T47D (cell line): ENCODE data around the gene TMPRSS15.

Experiments used
- DNase-seq, 2 experiments: peaks; one replicate each; pipeline versions ENCODE4 v3.0.0 to v3.0.0-alpha.2; 2011 to 2012; ENCODE audit warnings: low read depth in 1 of 2, low spot score in 1 of 2
- JUND ChIP-seq: IDR thresholded peaks from 2 replicates; pipeline ENCODE4 v1.6.1; 2012; ENCODE audit warnings: low read depth
- in situ Hi-C: cut with HindIII; loops from 2 replicates; pipeline ENCODE4 v1.10.0; 2016; ENCODE audit warnings: low sequenced_read_pairs, low pct_unique_long_range_greater_than_20kb

Gene TMPRSS15

DNA sequence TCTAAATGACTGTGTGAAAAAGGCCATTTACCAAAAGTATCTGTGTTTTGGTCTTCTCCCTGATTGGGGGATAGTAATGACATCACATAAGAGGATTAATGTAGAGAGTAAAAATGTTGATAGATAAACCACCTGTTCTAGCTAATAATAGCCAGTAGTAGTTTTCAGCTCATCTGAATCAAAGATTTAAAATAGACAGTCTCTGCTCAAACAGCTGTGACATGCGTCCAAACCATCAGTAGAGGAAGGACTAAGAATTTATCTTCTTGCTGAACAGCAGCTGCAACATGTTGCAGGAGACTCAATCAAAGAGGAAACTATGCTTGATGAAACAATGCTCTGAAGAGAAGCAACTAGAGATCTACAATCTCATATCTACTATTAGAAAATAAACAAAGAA lies 21.4 kb downstream of the TMPRSS15 start:
- TF ChIP-seq JUND: no peak
- no peak for DNase-seq
- in situ Hi-C loops: no loop called here

DNA sequence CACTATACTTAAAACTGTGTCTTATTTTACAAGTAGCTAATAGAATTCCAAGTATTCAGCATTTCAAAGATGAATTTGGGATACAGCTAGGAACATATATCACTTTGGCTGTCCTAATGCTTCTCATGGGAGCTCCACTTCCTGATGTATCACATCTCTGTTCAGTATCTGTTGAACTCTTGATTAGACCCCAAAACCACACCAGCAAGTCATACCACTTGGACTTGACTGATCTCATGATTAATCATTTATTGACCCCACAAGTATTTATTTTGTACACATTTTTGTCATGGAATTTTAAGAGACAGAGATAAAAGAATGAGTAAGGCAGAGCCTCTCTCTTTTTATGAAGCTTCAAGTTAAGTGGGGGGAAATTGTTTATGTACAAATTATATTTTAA lies 30.0 kb downstream of the TMPRSS15 start:
- no peak for DNase-seq
- no peak for TF ChIP-seq JUND
- in situ Hi-C loops: no loop called here

DNA sequence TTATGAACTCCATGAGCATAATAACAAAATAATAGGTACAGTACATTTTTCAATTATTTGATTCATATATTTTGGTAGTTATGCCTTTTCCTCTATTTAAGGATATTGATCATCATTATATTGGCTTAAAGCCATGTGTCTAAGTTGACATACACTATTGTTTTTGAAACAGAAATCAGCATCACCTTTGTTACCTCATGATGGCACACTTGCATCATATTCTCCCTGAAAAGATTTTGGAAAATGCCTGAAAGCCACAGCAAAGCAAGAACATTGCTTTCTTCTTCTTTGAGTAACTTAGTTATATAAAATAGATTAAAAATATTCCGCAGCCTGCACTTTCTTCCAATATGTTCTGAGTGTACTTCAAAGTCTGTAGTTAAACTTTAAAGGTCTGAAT lies 33.3 kb downstream of the TMPRSS15 start:
- DNase-seq: no peak
- in situ Hi-C loops: no loop called here
- TF ChIP-seq JUND: no peak

DNA sequence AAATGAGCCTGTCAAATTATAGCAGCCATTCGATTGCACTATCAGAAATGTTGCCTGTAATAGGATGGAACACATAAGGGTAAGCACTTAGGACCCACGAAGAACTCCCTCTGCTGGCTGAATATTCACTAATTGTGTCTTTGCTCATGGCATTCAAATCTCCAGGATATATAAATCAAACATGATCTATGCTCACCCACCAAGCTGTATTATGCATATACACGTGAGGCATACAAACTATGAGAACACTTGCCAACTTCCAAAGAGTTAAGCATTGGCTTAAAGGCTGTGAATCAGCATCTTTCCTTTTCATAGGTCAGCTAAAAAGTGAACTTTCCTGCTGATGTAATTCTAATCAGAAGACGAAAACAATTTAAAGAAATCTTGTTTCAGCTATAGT lies 34.5 kb downstream of the TMPRSS15 start:
- peak; percentile 11 to 64 for DNase-seq
- TF ChIP-seq JUND: no peak
- in situ Hi-C loops: no loop called here

DNA sequence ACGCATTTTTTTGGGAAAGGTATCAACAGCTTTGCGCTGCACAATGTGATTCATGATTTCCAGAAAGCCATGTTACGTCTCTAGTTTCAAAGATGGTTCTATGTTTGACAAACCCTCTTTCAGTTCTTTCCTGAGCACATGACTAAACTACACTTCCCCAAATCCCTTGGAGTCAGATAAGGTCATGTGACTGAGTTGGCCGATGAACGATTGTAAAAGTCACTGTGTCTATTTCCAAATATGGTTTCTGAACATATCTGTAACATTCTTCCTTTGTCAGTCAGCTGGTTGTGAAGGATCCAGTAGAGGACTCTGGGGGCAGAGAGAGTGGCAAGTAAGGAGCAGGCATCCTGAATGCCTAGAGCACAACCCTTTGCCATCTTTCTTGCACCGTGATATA lies 35.4 kb downstream of the TMPRSS15 start:
- DNase-seq: no peak
- in situ Hi-C loops: no loop called here
- TF ChIP-seq JUND: no peak

DNA sequence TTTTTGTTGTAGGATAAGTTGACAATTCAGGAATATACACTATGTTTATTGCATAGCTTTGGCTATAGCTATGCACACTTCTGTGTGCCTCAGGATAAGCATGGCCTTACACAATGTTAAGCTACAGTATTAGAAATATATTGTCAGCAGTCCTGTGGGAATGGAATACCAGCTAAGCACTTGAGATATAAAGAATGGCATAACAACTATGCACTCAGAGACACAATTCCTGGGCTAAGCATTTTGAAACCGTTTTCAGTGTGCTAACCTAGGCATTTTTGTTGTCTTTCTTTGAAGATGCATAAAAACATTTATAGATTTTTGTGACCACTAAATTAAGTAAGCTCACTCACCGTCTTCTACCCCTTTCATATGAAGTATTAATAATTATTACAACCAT lies 46.8 kb downstream of the TMPRSS15 start:
- DNase-seq: no peak
- in situ Hi-C loops: no loop called here
- TF ChIP-seq JUND: no peak

DNA sequence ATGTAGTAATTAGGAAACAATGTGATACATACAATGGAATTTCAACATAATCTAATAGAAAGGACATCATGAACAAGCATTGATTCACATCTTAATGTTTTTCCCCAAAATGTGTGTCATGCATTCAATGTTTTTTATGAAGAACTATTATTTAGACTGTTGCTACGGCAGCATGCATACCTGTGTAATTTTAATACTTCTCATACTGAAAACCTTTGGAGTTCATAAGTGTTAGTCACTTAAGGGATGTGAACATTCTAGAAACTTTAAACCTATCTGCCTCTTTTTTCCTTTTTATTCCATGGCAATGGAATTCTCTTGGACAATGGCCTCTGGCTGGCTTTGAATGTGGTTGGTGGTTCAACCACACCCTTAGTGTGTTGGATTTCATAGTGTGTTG lies 48.6 kb downstream of the TMPRSS15 start:
- no peak for TF ChIP-seq JUND
- DNase-seq: no peak
- in situ Hi-C loops: no loop called here

DNA sequence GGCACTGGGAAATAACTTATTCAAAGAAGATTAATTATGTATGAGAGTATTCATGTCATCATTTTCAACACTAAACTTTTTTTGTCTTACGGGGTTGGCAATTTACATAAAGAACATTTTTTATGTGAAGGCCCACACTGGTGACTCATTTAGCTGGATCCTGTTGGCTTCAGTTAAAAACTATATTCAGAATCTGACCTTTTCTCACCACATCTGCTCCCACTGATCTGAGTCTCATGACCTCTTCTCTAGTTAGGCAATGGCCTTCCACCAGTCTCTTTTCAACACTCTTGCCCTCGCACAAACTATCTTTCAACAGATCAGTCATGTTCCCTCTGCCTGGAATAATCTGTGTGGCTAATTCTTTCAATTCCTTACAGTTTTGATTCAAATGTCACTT lies 53.4 kb downstream of the TMPRSS15 start:
- no peak for TF ChIP-seq JUND
- no peak for DNase-seq
- in situ Hi-C loops: no loop called here

DNA sequence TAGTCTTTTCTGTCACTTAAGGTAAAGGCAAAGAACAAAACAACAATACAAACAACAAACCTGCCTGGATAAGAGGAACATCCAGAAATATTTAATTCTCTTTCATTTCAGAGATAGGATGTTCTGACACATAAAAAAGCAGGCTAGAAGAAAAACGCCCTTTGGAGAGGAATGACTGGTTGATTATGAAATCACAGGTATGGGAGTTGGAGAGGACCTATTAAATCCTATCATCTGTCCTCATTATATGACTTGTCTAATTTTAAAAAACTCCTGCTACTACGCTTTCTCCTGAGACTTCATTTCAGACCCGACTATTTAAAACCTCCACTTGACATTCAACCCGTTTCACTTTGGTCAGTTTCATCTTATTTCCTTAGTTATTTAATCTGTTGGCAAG lies 54.1 kb downstream of the TMPRSS15 start:
- in situ Hi-C loops: no loop called here
- TF ChIP-seq JUND: no peak
- no peak for DNase-seq

DNA sequence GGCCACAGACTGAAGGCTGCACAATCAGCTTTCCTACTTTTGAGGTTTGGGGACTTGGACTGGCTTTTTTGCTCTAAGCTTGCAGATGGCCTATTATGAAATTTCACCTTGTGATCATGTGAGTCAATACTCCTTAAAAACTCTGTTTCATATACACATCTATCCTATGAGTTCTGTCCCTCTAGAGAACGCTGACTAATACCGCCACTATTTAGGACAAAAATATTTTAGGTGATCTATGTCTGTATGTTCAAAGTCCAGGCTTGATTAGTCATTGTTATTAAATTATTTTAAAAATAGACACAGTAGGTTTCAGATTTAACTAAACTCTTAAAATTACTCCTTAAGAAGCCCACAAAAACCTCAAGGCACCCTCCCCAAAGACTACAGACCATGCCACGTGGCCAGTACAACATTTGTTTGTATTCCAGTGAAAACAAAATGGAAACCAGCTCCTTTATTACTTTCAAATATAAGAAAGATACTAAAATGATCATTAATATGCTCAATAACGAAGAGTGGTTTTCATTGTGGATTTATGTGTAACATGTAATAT lies 63.1 kb downstream of the TMPRSS15 start:
- in situ Hi-C loops: no loop called here
- no peak for TF ChIP-seq JUND
- DNase-seq: no peak

DNA sequence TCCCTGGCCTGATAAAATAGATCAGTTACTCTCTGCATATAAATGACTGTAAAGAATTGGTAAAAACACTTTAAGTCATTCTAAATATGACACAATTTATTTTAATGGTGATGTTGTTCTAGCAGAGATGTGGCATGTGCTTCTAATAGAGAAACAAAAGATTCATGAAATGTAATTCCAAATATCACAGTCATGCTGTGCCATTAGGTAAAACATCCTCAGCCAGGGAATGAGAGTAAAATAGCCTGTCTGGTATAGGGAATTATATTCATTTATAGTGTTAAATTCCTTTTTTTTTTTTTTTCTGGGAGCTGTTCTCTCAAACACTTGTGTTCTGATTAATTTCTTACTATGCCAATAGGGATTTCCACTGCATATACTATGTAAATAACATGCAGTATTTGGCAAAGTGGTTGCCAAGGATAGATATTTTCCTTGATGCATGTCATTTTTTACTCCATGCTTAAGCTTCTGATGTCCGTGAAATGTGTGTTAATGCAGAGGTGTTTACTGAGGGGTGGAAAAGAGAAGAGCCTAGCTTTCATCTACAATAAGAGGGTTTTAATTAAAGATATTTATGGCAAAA lies 67.8 kb downstream of the TMPRSS15 start:
- TF ChIP-seq JUND: no peak
- no peak for DNase-seq
- in situ Hi-C loops: no loop called here

DNA sequence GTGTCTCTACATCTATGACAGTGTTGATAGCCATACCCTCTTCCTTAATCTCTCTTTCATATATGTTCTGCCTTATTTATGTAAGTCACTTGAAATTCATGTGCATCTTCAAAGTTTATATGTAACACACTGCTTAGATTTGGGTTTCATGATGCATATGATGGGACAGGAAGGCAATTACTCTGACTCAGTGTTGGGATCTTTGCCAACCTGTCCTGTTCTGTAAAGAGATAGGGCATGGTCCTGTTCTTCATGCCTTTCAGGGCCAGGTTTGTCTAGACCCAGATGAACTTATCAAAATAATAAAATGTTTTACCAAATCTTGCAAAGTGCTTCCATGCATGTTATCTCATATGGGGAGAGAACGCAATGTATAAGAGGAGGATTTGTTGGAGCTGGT lies 69.5 kb downstream of the TMPRSS15 start:
- in situ Hi-C loops: no loop called here
- TF ChIP-seq JUND: no peak
- no peak for DNase-seq

DNA sequence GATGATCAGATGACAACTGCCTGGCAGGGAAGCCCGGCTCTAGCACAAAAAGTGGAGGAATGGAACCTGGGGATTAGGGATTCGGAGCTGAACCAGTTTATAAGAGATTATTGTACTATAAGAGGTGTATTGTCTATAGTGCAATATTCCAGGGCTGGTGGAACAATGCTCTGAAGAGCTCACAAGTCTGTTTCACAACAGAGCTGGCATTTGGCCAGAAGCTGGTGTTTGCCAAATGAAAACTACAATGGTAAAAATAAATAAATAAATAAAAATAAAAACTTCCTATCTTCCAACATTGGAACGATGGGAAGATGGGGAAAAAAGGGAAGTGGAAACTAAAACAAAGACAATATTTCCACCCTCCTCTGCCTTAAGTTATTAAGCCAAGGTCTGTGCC lies 85.4 kb downstream of the TMPRSS15 start:
- no peak for TF ChIP-seq JUND
- peak in 1 of 2 experiments; percentile 12 for DNase-seq
- in situ Hi-C loops: no loop called here

DNA sequence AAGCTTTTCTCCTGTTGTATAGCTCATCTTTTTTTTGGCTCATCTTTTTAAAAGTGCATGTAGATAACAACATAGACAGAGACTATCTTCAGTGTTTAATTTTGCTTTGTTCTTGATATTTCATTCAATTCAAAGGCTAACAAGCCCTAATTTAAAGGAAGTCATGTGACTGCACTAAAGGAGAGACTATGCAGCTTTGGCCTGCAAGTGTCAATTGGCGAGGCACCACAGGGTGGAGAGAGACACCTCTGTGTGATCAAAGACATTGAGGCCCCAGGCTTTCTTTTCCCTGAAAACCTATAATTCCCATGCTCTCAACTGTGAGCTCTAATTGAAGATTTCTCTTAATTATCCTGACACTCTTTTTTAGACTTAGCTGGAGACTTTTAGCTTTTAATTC lies 105.4 kb downstream of the TMPRSS15 start:
- no peak for DNase-seq
- in situ Hi-C loops: no loop called here
- no peak for TF ChIP-seq JUND

DNA sequence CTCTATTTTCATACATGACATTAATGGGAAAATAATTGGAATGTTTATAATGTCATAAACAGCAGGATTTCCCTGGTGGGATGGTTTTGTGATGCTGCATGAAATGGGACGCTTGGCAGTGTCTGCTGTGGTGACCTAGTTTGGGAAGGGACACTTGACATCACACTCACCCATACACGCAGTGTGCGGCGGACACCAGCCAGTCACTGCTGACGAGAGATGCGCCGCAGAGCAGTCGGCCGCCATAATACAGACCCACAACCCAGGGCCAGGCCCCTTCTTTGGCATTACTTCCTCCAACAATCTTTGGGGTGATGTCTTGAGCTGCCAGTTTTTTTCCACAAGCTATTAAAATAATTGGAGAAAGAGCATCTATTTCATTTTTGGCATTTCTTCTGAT lies 109.5 kb downstream of the TMPRSS15 start:
- in situ Hi-C loops: no loop called here
- no peak for DNase-seq
- TF ChIP-seq JUND: no peak
